Right atrium auricular region (tissue), 2 donors: ENCODE measurements around the gene ZP1. TPM values are rescaled to one million over a fixed set of nuclear protein-coding genes. Genes with fewer than 3 reads are reported as not detected.

ENCODE experiments used
- DNase-seq: peaks from one replicate; pipeline ENCODE4 v3.0.0-alpha.2; 2019; ENCODE audit warnings: low spot score
- H3K27ac ChIP-seq, 2 donors: fragments of 200-600 bp; sonication (generic); 1 replicate in 1 of 2; 2 replicates in 1 of 2; pipeline ENCODE4 v1.5.1; 2016 to 2019
- H3K27me3 ChIP-seq, 2 donors: fragments of 200-600 bp; sonication (generic); one replicate each; pipeline versions ENCODE4 v1.5.1 to v1.6.0; 2017 to 2019
- H3K36me3 ChIP-seq: fragments of 200-600 bp; sonication (generic); one replicate; pipeline ENCODE4 v1.5.1; 2016
- H3K4me1 ChIP-seq, 2 donors: fragments of 200-600 bp; sonication (generic); one replicate each; pipeline versions ENCODE4 v1.5.1 to v1.6.0; 2017 to 2019
- H3K4me3 ChIP-seq, 2 donors: fragments of 200-600 bp; sonication (generic); 1 replicate in 1 of 2; 2 replicates in 1 of 2; pipeline ENCODE4 v1.5.1; 2017 to 2019; ENCODE audit warnings: mild to moderate bottlenecking in 1 of 2, moderate library complexity in 1 of 2
- H3K9me3 ChIP-seq, 2 donors: fragments of 200-600 bp; sonication (generic); one replicate each; pipeline ENCODE4 v1.5.1; 2019
- total RNA-seq, 2 donors: library from RNA; depleted of rRNA; stranded (reverse); fragments of >200 nt; gene quantifications; one replicate each; pipeline ENCODE4 v1.1.0, GENCODE V29; 2016
- TF ChIP-seq, protein P1 (sequence below), 2 donors: fragments of 200-600 bp; sonication (generic); IDR thresholded peaks; one replicate each; pipeline ENCODE4 v1.5.1; 2019; ENCODE audit warnings: antibody characterized with exemption in 2 of 2

Gene ZP1
- total RNA-seq, 2 donors from 2014 or later = not detected

- H3K27me3 ChIP-seq = no peaks in the 10 kb centered on the region
- peaks cover 0 to 9% of the 10 kb centered on the region in 2 donors for H3K4me1 ChIP-seq
- H3K9me3 ChIP-seq = no peaks in the 10 kb centered on the region
- H3K4me3 ChIP-seq = no peak overlapping the region
- no peak for DNase-seq
- H3K27ac ChIP-seq = no peak overlapping the region
- TF ChIP-seq, protein P1, sequence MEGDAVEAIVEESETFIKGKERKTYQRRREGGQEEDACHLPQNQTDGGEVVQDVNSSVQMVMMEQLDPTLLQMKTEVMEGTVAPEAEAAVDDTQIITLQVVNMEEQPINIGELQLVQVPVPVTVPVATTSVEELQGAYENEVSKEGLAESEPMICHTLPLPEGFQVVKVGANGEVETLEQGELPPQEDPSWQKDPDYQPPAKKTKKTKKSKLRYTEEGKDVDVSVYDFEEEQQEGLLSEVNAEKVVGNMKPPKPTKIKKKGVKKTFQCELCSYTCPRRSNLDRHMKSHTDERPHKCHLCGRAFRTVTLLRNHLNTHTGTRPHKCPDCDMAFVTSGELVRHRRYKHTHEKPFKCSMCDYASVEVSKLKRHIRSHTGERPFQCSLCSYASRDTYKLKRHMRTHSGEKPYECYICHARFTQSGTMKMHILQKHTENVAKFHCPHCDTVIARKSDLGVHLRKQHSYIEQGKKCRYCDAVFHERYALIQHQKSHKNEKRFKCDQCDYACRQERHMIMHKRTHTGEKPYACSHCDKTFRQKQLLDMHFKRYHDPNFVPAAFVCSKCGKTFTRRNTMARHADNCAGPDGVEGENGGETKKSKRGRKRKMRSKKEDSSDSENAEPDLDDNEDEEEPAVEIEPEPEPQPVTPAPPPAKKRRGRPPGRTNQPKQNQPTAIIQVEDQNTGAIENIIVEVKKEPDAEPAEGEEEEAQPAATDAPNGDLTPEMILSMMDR (IDR thresholded peaks at IDR 0.05) = no peak
- H3K36me3 ChIP-seq = no peaks in the 10 kb centered on the region
These were observed 31.9 kb upstream of the ZP1 start for GRCh38 chr11:60835534-60835846.

- H3K4me1 ChIP-seq = peaks cover 0 to 13% of the 10 kb centered on the region in 2 donors
- H3K27ac ChIP-seq = no peak overlapping the region
- H3K4me3 ChIP-seq = no peak overlapping the region
- DNase-seq = no peak
- H3K27me3 ChIP-seq = no peaks in the 10 kb centered on the region
- TF ChIP-seq, protein P1 (IDR thresholded peaks at IDR 0.05) = no peak
- H3K9me3 ChIP-seq = no peaks in the 10 kb centered on the region
- no peaks in the 10 kb centered on the region for H3K36me3 ChIP-seq
These were observed 30.4 kb upstream of the ZP1 start for GRCh38 chr11:60836866-60837515.

DNA sequence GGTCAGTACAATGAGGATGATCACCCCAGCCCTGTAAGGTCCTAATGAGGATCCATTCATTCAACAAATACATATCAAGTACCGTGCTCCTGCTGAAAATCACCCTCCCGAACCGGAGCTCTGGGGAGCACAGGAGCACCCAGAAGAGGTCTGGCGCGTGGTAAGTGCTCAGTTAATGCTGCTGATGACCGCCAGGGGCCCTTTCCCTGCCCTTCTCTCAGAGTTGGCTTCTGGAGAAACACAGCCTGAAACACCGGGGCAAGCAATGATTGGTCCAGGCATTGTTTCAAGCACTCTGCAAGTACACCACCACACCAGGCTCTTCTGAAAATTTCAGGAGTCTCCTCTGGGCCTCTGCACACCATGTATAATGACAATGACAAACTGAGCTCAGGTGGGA lies 29.2 kb upstream of the ZP1 start:
- H3K4me1 ChIP-seq = peaks cover 0 to 20% of the 10 kb centered on the region in 2 donors
- no peaks in the 10 kb centered on the region for H3K27me3 ChIP-seq
- TF ChIP-seq, protein P1 (IDR thresholded peaks at IDR 0.05) = no peak
- H3K27ac ChIP-seq = no peak overlapping the region
- no peak overlapping the region for H3K4me3 ChIP-seq
- no peaks in the 10 kb centered on the region for H3K9me3 ChIP-seq
- no peak for DNase-seq
- H3K36me3 ChIP-seq = no peaks in the 10 kb centered on the region

GRCh38 chr11:60840470-60841430 lies 26.6 kb upstream of the ZP1 start:
- Histone ChIP-seq H3K4me3 (peak overlapping the region; percentile 55 to 85), H3K4me1 (peaks cover 0 to 41% of the 10 kb centered on the region in 2 donors), H3K36me3 (no peaks in the 10 kb centered on the region), H3K27me3 (no peaks in the 10 kb centered on the region), H3K27ac (peak overlapping the region; percentile 77), H3K9me3 (no peaks in the 10 kb centered on the region)
- no peak for DNase-seq
- TF ChIP-seq, protein P1 (IDR thresholded peaks at IDR 0.05) = no peak

DNA sequence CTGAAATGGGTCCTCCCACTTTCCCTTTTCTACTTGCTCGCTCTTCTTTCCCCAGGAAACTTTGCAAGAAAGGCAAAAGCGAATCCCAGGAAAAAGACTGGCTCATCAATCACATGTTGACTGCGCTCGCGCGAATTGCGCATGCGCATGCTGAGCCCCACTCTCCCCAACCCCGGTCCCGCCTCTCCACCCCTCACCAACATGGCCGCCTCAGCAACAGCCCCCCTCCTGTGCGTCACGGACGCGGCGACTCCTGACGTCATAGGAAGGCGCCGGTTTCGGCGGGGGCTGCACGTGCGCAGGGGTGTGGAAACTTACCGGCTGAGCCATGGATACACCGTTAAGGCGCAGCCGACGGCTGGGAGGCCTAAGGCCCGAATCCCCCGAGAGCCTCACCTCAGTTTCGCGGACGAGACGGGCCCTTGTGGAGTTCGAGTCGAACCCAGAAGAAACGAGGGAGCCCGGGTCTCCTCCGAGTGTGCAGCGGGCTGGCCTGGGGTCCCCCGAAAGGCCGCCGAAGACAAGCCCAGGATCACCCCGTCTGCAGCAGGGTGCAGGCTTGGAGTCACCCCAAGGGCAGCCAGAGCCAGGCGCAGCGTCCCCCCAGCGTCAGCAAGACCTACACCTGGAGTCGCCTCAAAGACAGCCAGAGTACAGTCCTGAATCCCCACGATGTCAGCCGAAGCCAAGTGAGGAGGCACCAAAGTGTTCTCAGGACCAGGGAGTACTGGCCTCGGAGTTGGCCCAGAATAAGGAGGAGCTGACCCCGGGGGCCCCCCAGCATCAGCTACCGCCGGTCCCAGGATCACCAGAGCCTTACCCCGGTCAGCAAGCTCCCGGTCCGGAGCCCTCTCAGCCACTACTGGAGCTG lies 25.3 kb upstream of the ZP1 start, which contains the start of gene CCDC86:
TSS of gene CCDC86 (plus strand) at position 317 of the 871 bp plus-strand sequence. CDS start at position 329, 12 bp downstream.
- DNase-seq = peak; percentile 98

More for the DNA sequence above, 25.3 kb upstream of the ZP1 start, which contains the start of gene CCDC86:
- Histone ChIP-seq H3K27ac (peak within 1 kb of the TSS; percentile 77), H3K36me3 (no peaks in the 10 kb centered on the region), H3K27me3 (no peaks in the 10 kb centered on the region), H3K4me3 (peak within 1 kb of the TSS; percentile 55 to 85), H3K4me1 (peaks cover 0 to 41% of the 10 kb centered on the region in 2 donors), H3K9me3 (no peaks in the 10 kb centered on the region)
- TF ChIP-seq, protein P1 (IDR thresholded peaks at IDR 0.05) = no peak
